Suprapubic skin (tissue), 4 donors: ENCODE measurements around the gene ZNF175.

Source experiments
- EP300 ChIP-seq: sonication (generic); formaldehyde crosslinking; IDR thresholded peaks from one replicate; pipeline ENCODE4 v1.6.1; 2017; ENCODE audit warnings: antibody characterized with exemption
- POLR2A ChIP-seq, 2 donors: fragments of 450-650 bp; IDR thresholded peaks; one replicate each; pipeline ENCODE4 v1.6.1; 2017; ENCODE audit warnings: antibody characterized with exemption in 2 of 2, mild to moderate bottlenecking in 2 of 2, moderate library complexity in 2 of 2
- POLR2AphosphoS5 ChIP-seq, 3 donors: sonication (generic); formaldehyde crosslinking; IDR thresholded peaks; one replicate each; pipeline ENCODE4 v1.6.1; 2017; ENCODE audit warnings: antibody characterized with exemption in 3 of 3
- TF ChIP-seq, protein P1 (sequence below), 2 donors: fragments of 200-600 bp in 1 of 2; fragments of 450-650 bp in 1 of 2; sonication (generic) in 1 of 2; IDR thresholded peaks; one replicate each; pipeline ENCODE4 v1.5.1; 2016 to 2019; ENCODE audit warnings: antibody characterized with exemption in 2 of 2, mild to moderate bottlenecking in 1 of 2, moderate library complexity in 1 of 2

DNA sequence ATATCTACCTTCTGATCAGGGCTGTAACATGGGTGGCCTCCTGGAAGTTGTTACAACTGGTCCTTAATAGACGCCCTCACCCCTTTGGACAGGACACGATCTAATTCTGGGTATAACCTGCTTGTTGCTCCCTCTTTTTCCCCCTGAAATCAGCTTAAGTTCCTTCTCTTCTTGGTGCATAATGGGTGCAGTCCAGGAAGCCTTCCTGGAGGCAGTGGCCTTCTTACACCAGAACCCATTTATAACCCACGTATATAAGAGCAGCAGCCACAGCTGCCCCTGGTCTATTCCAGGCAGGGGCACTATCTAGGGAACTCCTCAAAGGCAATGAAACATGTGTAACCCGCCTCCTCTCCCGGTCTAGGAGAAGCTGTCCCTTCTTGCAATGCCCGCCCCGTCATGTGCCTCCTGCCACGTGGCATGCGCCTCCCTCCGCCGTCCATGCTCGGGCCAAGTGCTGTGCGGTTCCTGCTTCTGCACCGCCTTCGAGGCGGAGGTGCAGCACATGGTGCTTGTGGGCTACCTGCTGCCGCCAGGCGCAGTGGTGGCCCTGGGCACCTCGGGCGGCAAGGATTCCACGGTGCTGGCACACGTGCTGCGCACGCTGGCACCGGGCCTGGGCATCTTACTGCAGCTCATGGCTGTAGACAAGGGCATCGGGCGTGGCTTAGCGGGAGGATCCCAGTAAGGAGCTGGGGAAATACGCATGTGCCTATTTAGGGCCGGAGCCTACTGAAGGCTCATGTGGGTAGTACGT lies 27.3 kb downstream of the ZNF175 start:
- TF ChIP-seq, protein P1, sequence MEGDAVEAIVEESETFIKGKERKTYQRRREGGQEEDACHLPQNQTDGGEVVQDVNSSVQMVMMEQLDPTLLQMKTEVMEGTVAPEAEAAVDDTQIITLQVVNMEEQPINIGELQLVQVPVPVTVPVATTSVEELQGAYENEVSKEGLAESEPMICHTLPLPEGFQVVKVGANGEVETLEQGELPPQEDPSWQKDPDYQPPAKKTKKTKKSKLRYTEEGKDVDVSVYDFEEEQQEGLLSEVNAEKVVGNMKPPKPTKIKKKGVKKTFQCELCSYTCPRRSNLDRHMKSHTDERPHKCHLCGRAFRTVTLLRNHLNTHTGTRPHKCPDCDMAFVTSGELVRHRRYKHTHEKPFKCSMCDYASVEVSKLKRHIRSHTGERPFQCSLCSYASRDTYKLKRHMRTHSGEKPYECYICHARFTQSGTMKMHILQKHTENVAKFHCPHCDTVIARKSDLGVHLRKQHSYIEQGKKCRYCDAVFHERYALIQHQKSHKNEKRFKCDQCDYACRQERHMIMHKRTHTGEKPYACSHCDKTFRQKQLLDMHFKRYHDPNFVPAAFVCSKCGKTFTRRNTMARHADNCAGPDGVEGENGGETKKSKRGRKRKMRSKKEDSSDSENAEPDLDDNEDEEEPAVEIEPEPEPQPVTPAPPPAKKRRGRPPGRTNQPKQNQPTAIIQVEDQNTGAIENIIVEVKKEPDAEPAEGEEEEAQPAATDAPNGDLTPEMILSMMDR (IDR thresholded peaks at IDR 0.05), result no peak
- no peak for TF ChIP-seq POLR2A (IDR thresholded peaks at IDR 0.05)
- TF ChIP-seq POLR2AphosphoS5 (IDR thresholded peaks at IDR 0.05), result no peak
- no peak for TF ChIP-seq EP300
